ENCODE results near the gene RPRML.

RPRML gene

DNA sequence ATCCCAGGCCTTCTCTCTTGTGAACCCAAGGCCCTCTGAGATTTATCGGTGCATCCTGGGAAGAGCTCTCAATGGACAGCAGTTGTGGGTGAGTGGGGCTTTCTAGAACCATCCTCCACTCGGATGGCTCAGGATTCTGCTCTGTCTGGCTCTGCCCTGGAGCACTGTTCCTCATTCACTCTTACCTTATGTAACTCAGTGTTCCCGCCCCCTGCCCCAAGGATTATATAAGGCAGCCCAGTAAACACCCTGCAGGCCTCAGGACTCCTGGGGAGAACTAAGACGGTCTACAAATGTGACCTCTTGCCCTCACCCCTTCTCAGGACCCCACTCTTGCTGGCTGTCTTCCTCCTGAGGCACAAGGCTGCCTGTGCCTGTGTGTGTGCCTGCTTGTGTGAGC lies 3.8 kb downstream of the RPRML start:
- Histone ChIP-seq H3K36me3 (ENCODE audit: control insufficient read depth, insufficient read depth, low read length, severe bottlenecking) (no peaks in the 10 kb centered on the region), H3K4me3 (ENCODE audit: low read length) (no peak overlapping the region), H3K27me3 (replicated peaks; ENCODE audit: control insufficient read depth, insufficient read depth, low read length) (peaks cover 59% of the 10 kb centered on the region), H3K4me1 (ENCODE audit: control insufficient read depth, insufficient read depth, low read length) (peaks cover 9% of the 10 kb centered on the region), H3K9ac (ENCODE audit: low read length) (no peak overlapping the region), H3K9me3 (ENCODE audit: control insufficient read depth, low read length) (no peaks in the 10 kb centered on the region)
- no peak for DNase-seq (ENCODE audit: low read depth)

GRCh38 chr17:46974086-46974485 lies 5.0 kb downstream of the RPRML start:
- no peak overlapping the region for H3K4me3 ChIP-seq (ENCODE audit: low read length)
- no peak overlapping the region for H3K9ac ChIP-seq (ENCODE audit: low read length)
- H3K36me3 ChIP-seq (ENCODE audit: control insufficient read depth, insufficient read depth, low read length, severe bottlenecking) = no peaks in the 10 kb centered on the region
- peaks cover 65% of the 10 kb centered on the region for H3K27me3 ChIP-seq (replicated peaks; ENCODE audit: control insufficient read depth, insufficient read depth, low read length)
- peaks cover 6% of the 10 kb centered on the region for H3K4me1 ChIP-seq (ENCODE audit: control insufficient read depth, insufficient read depth, low read length)
- H3K9me3 ChIP-seq (ENCODE audit: control insufficient read depth, low read length) = no peaks in the 10 kb centered on the region
- DNase-seq (ENCODE audit: low read depth) = no peak

DNA sequence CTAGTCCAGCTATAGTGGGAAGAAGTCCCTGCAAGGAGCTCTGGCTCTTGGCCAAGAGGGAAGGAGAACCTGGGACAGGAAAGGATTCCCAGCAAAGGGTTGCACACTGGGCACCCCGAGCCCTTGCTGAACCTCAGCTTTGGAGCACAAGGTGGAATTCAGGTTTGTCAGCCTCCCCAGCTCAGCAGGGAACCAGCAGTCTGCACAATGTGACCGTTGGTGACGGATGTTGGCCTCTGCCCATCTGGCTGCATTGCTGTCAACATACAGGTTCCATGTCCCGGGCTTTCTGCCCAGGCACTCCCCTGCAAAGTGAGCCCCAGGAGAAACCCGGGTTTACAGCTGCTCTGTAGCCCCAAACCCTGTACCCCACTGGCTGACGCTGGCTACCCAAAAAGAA lies 6.7 kb downstream of the RPRML start:
- Histone ChIP-seq H3K9me3 (ENCODE audit: control insufficient read depth, low read length) (no peaks in the 10 kb centered on the region), H3K4me3 (ENCODE audit: low read length) (no peak overlapping the region), H3K9ac (ENCODE audit: low read length) (no peak overlapping the region), H3K4me1 (ENCODE audit: control insufficient read depth, insufficient read depth, low read length) (no peaks in the 10 kb centered on the region), H3K27me3 (replicated peaks; ENCODE audit: control insufficient read depth, insufficient read depth, low read length) (peaks cover 59% of the 10 kb centered on the region), H3K36me3 (ENCODE audit: control insufficient read depth, insufficient read depth, low read length, severe bottlenecking) (no peaks in the 10 kb centered on the region)
- no peak for DNase-seq (ENCODE audit: low read depth)

- H3K27me3 ChIP-seq (replicated peaks; ENCODE audit: control insufficient read depth, insufficient read depth, low read length) = peaks cover 59% of the 10 kb centered on the region
Observed at GRCh38 chr17:46971647-46972300, 7.3 kb downstream of the RPRML start.

GRCh38 chr17:46968896-46969295 lies 10.2 kb downstream of the RPRML start:
- no peak overlapping the region for H3K4me3 ChIP-seq (ENCODE audit: low read length)
- H3K9me3 ChIP-seq (ENCODE audit: control insufficient read depth, low read length) = no peaks in the 10 kb centered on the region
- H3K4me1 ChIP-seq (ENCODE audit: control insufficient read depth, insufficient read depth, low read length) = no peaks in the 10 kb centered on the region
- no peak overlapping the region for H3K9ac ChIP-seq (ENCODE audit: low read length)
- DNase-seq (ENCODE audit: low read depth) = no peak
- H3K27me3 ChIP-seq (replicated peaks; ENCODE audit: control insufficient read depth, insufficient read depth, low read length) = peaks cover 48% of the 10 kb centered on the region
- no peaks in the 10 kb centered on the region for H3K36me3 ChIP-seq (ENCODE audit: control insufficient read depth, insufficient read depth, low read length, severe bottlenecking)

More at GRCh38 chr17:46971647-46972300, 7.3 kb downstream of the RPRML start:
- Histone ChIP-seq H3K4me3 (ENCODE audit: low read length) (no peak overlapping the region), H3K36me3 (ENCODE audit: control insufficient read depth, insufficient read depth, low read length, severe bottlenecking) (no peaks in the 10 kb centered on the region), H3K9me3 (ENCODE audit: control insufficient read depth, low read length) (no peaks in the 10 kb centered on the region), H3K4me1 (ENCODE audit: control insufficient read depth, insufficient read depth, low read length) (no peaks in the 10 kb centered on the region), H3K9ac (ENCODE audit: low read length) (no peak overlapping the region)
- DNase-seq (ENCODE audit: low read depth) = no peak

GRCh38 chr17:46968224-46968834 lies 10.7 kb downstream of the RPRML start:
- H3K4me3 ChIP-seq (ENCODE audit: low read length) = no peak overlapping the region
- H3K27me3 ChIP-seq (replicated peaks; ENCODE audit: control insufficient read depth, insufficient read depth, low read length) = peaks cover 47% of the 10 kb centered on the region
- no peak overlapping the region for H3K9ac ChIP-seq (ENCODE audit: low read length)
- no peaks in the 10 kb centered on the region for H3K36me3 ChIP-seq (ENCODE audit: control insufficient read depth, insufficient read depth, low read length, severe bottlenecking)
- no peak for DNase-seq (ENCODE audit: low read depth)
- H3K4me1 ChIP-seq (ENCODE audit: control insufficient read depth, insufficient read depth, low read length) = no peaks in the 10 kb centered on the region
- H3K9me3 ChIP-seq (ENCODE audit: control insufficient read depth, low read length) = no peaks in the 10 kb centered on the region

DNA sequence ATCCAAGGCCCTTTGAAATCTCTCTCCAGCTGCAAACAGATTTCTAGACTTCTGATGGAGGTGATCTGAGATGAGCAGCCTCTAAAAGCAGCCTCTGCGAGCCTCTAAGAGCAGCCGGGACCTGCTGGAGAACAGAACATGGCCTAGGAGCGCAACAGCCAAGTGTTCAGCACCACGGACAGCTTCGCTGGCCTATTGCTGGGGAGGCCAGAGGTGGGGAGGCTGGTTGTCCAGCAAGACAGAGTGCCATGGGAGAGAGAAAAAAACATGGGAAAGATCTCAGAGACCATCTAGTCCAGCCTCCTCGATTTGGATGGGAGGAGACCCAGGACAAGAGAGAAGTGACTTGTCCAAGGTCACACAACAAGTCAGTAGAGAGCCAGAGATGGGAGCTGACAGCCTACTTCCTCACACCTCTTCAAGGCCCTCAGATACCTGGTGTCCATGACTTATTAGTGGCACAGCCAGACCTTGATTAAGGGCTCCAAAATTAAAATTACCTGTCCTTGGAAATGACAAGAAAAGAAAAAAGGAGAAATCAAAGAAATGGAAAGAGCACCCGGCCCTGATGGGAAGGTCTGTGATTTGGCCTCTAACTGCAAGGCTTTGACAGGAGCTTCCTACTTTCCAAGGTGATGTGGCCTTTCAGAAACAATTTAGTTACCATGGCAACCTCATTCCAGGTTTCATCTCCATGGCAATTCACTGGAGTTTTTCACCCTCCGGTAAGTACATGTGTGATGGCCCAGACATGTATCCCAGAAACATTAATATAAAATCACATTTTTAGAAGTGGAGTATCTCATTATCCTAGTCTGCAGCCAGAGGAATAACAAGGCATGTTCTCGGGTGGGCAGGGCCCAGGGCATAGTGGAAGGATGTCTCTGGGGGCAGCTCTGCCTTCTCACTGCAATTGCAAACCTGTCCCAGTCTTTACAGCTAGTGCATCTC lies 14.5 kb downstream of the RPRML start:
- Histone ChIP-seq H3K36me3 (ENCODE audit: control insufficient read depth, insufficient read depth, low read length, severe bottlenecking) (no peaks in the 10 kb centered on the region), H3K9ac (ENCODE audit: low read length) (no peak overlapping the region), H3K9me3 (ENCODE audit: control insufficient read depth, low read length) (peaks cover 5% of the 10 kb centered on the region), H3K4me1 (ENCODE audit: control insufficient read depth, insufficient read depth, low read length) (peaks cover 4% of the 10 kb centered on the region), H3K27me3 (replicated peaks; ENCODE audit: control insufficient read depth, insufficient read depth, low read length) (peaks cover 25% of the 10 kb centered on the region), H3K4me3 (ENCODE audit: low read length) (no peak overlapping the region)
- peak; percentile 26 for DNase-seq (ENCODE audit: low read depth)

- no peaks in the 10 kb centered on the region for H3K36me3 ChIP-seq (ENCODE audit: control insufficient read depth, insufficient read depth, low read length, severe bottlenecking)
- no peak for DNase-seq (ENCODE audit: low read depth)
- H3K4me1 ChIP-seq (ENCODE audit: control insufficient read depth, insufficient read depth, low read length) = peaks cover 4% of the 10 kb centered on the region
- H3K9me3 ChIP-seq (ENCODE audit: control insufficient read depth, low read length) = peaks cover 5% of the 10 kb centered on the region
- no peak overlapping the region for H3K9ac ChIP-seq (ENCODE audit: low read length)
- no peak overlapping the region for H3K4me3 ChIP-seq (ENCODE audit: low read length)
- peaks cover 27% of the 10 kb centered on the region for H3K27me3 ChIP-seq (replicated peaks; ENCODE audit: control insufficient read depth, insufficient read depth, low read length)
Observed at GRCh38 chr17:46963571-46963970, 15.5 kb downstream of the RPRML start.

DNA sequence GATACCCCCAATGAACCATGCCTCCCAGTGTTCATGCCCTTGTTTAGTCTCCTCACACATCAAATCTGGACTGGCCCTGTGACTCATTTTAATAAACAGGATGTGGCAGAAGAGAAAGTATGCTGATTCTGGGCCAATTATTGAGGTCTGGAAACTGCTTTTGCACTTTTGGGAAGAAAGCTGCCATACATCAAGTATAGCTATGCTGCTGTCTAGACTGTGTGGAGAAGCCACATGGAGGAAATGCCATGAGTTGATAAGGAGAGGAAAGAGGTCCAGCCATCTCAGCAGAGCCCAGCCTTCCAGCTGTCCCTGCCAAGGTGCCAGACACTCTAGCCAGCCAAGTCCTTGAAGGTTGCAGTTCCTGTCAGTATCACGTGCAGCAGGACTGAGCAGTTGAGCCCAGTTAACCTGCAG lies 16.7 kb downstream of the RPRML start:
- Histone ChIP-seq H3K27me3 (replicated peaks; ENCODE audit: control insufficient read depth, insufficient read depth, low read length) (peaks cover 26% of the 10 kb centered on the region), H3K36me3 (ENCODE audit: control insufficient read depth, insufficient read depth, low read length, severe bottlenecking) (no peaks in the 10 kb centered on the region), H3K4me3 (ENCODE audit: low read length) (no peak overlapping the region), H3K9me3 (ENCODE audit: control insufficient read depth, low read length) (peaks cover 5% of the 10 kb centered on the region), H3K4me1 (ENCODE audit: control insufficient read depth, insufficient read depth, low read length) (peaks cover 12% of the 10 kb centered on the region), H3K9ac (ENCODE audit: low read length) (no peak overlapping the region)
- DNase-seq (ENCODE audit: low read depth) = peak; percentile 9

DNA sequence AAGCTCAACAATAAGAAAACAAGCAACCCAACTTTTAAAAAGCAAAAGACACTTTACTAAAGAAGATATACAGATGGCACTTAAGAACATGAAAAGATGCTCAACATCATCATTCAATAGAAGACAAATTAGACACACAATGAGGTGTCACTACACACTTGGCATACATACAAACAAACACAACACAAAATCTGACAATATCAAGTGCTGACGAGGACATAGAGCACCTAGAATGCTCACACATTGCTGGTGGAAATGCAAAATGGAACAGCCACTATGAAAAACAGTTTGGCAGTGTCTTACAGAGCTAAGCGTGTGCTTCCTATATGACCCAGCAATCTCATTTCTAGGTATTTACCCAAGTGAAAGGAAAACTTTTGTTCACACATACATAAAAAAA lies 18.9 kb downstream of the RPRML start:
- DNase-seq (ENCODE audit: low read depth) = no peak
- no peak overlapping the region for H3K9ac ChIP-seq (ENCODE audit: low read length)
- peaks cover 5% of the 10 kb centered on the region for H3K9me3 ChIP-seq (ENCODE audit: control insufficient read depth, low read length)

DNA sequence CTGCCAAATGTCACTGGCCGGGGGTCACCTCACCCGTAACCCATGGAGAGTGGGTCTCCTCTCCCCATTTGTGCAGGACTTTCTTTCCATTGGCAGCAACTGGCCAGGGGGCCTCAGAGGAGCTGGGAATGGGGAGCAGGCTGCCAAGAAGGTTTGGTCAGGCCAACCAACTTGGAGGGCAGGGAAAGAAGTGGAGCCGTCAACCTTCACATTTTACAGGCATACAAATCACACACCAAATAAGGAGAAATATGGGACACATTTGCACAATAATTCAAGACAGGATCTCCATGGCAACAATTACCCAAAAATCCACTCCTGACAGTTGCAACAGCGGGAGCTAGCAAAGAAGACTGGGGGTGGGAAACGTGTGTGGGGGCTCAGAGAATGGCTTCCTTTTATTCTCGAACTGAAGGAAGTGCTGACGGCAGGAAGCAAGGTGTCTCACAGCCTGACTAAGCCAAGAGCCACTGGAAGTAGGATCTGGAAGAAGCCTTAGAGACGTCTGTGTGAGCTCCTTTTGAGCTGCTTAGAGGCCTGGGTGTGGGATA lies 20.9 kb downstream of the RPRML start:
- Histone ChIP-seq H3K9me3 (ENCODE audit: control insufficient read depth, low read length) (peaks cover 5% of the 10 kb centered on the region), H3K4me3 (ENCODE audit: low read length) (no peak overlapping the region), H3K27me3 (replicated peaks; ENCODE audit: control insufficient read depth, insufficient read depth, low read length) (peaks cover 21% of the 10 kb centered on the region), H3K4me1 (ENCODE audit: control insufficient read depth, insufficient read depth, low read length) (peaks cover 12% of the 10 kb centered on the region), H3K36me3 (ENCODE audit: control insufficient read depth, insufficient read depth, low read length, severe bottlenecking) (no peaks in the 10 kb centered on the region), H3K9ac (ENCODE audit: low read length) (no peak overlapping the region)
- DNase-seq (ENCODE audit: low read depth) = peak; percentile 61

More for the DNA sequence above, 18.9 kb downstream of the RPRML start:
- Histone ChIP-seq H3K4me1 (ENCODE audit: control insufficient read depth, insufficient read depth, low read length) (peaks cover 12% of the 10 kb centered on the region), H3K27me3 (replicated peaks; ENCODE audit: control insufficient read depth, insufficient read depth, low read length) (peaks cover 22% of the 10 kb centered on the region), H3K36me3 (ENCODE audit: control insufficient read depth, insufficient read depth, low read length, severe bottlenecking) (no peaks in the 10 kb centered on the region), H3K4me3 (ENCODE audit: low read length) (no peak overlapping the region)

Data from adipocyte (in vitro differentiated cells).